GM21515 (cell line): Measurements from ENCODE around the gene PCSK2.

ENCODE experiments used
- ATAC-seq: cut with Tn5 transposase; IDR thresholded peaks from one replicate; pipeline ENCODE4 v1.9.1; 2021; ENCODE audit not compliant: unreplicated experiment

The PCSK2 gene

DNA sequence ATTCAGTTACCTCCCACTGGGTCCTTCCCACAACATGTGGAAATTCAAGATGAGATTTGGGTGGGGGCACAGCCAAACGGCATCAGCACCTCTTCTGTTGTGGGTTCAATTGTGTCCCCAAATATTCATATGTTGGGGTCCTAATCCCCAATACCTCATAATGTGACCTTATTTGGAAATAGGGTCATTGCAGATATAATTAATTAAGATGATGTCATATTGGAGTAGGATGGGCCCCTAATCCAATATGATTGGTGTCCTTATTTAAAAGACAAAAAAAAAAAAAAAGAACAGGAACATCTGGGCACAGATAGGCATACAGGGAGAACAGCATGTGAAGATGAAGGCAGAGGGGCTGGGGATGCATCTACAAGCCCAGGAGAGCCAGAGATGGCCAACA, 214.9 kb downstream of the PCSK2 start:
- no peak for ATAC-seq

- no peak for ATAC-seq
Observed at GRCh38 chr20:17442588-17442987, 215.7 kb downstream of the PCSK2 start.

GRCh38 chr20:17443131-17443858, 216.5 kb downstream of the PCSK2 start:
- no peak for ATAC-seq

GRCh38 chr20:17444091-17444490, 217.3 kb downstream of the PCSK2 start:
- no peak for ATAC-seq

DNA sequence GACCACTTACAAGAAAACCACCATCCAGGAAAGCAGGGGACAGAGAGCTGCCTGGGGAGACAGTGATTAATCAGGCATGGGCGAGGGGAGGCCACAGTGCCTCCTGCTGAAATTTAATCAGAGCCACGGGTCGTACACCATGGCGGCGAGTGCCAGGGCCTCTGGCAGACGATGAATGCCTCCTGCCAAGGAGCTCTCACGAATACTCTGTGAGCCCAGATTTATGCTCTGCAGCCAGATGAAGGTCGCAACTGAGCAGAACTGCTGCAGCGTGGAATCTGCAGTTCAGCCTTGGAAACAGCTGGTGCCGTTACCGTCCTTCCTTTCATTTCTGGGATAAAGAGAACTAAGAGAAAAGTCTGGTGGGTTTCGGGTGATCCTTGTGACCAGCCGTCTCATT, 218.7 kb downstream of the PCSK2 start:
- ATAC-seq: no peak

DNA sequence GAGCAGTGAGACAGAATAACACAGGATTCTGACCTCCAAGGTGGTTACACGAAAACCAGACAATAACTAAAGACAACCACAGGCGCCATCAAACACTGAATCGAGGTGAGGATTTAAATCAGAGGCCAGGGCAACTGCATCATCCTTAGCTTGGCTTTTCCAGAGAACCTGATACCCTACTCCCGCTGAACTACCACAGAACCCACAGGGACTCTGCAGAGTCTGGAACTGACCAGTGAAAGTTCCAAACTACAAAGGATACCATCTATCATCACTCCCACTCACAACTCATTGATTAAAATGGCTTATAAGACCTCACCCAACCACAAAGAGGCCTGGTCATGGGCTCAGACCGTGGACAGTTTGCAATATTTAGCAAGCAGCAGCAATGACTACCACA, 219.3 kb downstream of the PCSK2 start:
- ATAC-seq: no peak

DNA sequence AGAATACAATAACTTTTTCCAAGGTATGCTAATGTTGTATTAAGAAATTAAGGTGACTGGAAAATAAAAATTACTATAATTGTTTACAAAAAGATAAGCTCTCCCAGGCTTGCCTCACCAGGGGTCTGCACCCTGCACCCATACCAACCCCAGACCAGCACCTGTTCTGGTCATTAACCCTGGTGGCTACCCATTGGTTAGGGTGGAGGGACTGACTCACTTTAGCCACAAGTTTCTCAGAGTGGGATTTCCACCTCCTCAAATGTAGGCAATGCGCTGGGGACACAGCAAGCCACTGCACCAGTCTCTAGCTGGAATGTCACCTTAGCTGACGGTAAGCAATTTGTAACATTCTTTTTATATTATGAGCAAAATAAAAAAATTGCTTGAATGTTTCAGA, 221.2 kb downstream of the PCSK2 start:
- ATAC-seq: no peak

- no peak for ATAC-seq
Observed at GRCh38 chr20:17449031-17449430, 222.2 kb downstream of the PCSK2 start.

DNA sequence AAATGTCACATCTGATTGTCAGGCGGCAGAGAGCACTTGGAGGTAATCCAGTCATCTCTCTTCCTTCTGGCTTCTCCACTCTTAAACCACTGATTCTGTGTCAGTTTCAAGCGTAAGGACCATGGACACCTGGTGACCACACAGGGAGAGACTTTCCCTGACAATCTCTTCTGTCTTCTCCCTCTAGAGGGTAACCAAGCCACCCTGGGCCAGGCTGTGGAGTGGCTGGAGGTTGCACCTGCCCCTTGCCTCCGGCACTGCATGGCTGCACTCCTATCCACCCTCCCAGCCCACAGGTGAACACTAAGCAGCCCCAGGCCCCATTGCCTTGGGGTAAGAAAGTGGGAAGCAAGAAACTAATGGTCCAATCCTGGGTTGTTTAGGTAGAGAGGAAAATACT, 225.6 kb downstream of the PCSK2 start:
- ATAC-seq: no peak

- no peak for ATAC-seq
Observed at GRCh38 chr20:17453592-17453991, 226.8 kb downstream of the PCSK2 start.

- ATAC-seq: no peak
Observed at GRCh38 chr20:17456279-17456678, 229.4 kb downstream of the PCSK2 start.

DNA sequence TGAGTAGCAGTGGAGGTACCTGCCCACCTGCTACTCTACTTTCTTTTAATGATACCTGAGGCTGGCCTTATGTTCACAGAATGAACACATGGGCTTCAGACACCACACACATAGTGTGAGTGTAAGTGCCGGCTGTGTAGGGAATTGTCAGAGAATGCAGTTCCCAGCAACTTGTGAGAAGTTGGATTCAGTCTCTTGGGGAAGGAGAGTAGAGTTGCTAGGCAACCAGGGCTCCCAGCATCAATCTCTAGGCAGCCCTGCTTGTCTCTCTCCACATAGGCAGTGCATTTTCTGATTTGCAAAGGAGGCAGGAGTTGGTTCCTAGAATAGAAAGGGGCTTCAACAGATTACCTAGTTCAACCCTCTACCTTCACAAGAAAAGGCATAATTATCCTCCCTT, 230.2 kb downstream of the PCSK2 start:
- ATAC-seq: no peak

DNA sequence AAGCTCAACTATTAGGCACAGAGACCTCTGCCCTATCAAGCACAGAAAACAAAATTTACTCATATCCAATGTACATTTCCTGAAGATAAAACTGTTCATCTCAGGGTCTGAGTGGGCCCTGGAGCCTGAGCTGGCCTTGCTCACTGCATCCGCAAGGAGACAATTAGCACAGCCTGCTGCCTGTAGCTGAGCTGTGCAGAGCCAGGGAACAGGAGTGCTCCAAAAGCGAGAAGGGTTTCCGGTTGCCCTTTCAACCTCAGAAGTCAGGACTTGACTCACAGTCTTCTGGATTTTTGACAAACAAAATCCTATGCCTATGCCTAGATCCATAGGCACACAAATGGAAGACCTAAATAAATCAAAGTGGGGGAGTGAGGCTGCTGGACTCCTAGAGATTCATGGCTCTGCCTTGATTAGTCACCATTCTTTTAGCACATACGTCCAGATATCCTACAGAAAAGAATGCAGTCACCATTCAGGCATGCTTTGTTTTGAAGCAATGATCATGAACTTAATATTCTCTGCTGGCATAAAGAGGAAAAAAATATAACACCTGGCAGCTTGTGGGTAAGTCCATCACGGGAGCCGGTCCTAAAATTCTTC, 230.8 kb downstream of the PCSK2 start:
- no peak for ATAC-seq

DNA sequence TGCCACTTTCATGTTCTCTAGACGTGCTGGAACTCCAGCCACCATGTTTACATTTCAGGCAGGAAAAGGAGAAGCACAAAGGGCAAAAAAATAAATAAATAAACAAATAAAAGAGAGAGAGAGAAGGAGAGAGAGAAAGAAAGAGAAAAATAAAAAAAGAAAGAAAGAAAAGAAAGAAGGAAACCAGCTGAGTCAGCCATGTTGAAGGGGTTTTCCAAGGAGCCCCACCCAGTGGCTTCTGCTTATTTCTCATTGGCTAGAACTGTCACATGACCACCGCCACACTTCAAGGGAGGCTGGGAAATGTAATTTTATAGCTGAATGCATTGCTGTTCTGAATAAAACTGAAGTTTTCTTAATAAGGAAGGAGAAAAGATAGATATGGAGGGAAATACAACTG, 233.3 kb downstream of the PCSK2 start:
- no peak for ATAC-seq

- no peak for ATAC-seq
Observed at GRCh38 chr20:17461941-17462340, 235.1 kb downstream of the PCSK2 start.

GRCh38 chr20:17463711-17464110, 236.9 kb downstream of the PCSK2 start:
- ATAC-seq: no peak

- ATAC-seq: no peak
Observed at GRCh38 chr20:17465236-17465635, 238.4 kb downstream of the PCSK2 start.

- no peak for ATAC-seq
Observed at GRCh38 chr20:17466641-17467040, 239.8 kb downstream of the PCSK2 start.

- ATAC-seq: no peak
Observed at GRCh38 chr20:17467120-17467655, 240.3 kb downstream of the PCSK2 start.

DNA sequence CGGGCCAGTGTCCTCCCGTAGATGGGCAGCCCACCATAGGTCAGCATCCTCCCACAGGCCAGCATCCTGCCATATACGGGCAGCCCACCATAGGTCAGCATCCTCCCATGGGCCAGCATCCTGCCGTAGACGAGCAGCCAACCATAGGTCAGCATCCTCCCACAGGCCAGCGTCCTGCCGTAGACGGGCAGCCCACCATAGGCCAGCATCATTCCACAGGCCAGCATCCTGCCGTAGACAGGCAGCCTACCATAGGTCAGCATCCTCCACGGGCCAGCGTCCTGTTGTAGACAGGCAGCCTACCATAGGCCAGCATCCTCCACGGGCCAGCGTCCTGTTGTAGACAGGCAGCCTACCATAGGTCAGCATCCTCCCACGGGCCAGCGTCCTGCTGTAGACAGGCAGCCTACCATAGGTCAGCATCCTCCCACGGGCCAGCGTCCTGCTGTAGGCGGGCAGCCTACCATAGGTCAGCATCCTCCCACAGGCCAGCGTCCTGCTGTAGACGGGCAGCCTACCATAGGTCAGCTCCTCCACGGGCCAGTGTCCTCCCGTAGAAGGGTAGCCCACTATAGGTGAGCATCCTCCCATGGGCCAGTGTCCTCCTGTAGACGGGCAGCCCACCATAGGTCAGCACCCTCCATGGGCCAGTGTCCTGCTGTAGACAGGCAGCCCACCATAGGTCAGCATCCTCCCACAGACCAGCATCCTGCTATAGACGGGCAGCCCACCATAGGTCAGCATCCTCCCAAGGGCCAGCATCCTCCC, 241.4 kb downstream of the PCSK2 start:
- ATAC-seq: no peak

DNA sequence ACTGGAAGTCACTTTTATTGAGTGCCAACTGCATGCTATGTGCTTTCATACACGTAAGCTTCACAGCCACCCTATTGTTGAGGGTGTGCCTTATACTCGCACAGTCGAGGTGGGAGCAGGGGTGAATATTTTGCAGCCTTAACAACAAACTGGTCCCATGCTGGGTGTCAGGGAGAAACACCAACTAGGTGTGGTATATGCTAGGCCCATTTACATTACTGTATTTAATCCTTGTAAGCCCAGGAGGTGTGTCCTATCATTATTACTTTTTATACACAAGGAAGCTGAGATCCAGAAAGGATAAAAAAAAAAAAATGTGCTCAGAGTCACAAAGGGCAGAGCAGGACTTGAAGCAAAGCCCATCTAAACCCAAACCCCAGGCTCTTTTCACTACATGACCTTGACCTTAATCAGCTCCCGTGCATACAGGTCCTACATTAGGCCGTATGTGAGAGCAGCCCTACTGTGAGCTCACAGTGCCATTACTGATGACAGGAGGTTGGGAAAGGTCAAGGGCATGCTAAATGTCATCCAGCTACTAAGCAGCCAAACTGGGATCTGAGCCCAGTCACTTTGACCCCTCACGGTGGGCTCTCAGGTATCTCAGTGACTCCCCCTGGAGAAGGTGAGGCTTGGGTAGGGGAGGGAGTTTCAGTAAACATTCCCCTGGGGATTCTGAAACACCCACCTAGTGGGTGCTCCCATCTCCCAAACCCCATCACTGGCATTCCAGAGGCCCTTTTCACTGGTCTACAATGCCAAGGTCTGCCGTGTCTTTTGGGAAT, 242.6 kb downstream of the PCSK2 start:
- ATAC-seq: no peak
